GM18526 (cell line): ENCODE results near the gene SYF2.

Experiments
- POLR2A ChIP-seq: IDR thresholded peaks from 3 replicates; pipeline ENCODE4 v1.6.1; 2011; ENCODE audit not compliant: insufficient read length; ENCODE audit errors: extremely low read depth

SYF2 gene

DNA sequence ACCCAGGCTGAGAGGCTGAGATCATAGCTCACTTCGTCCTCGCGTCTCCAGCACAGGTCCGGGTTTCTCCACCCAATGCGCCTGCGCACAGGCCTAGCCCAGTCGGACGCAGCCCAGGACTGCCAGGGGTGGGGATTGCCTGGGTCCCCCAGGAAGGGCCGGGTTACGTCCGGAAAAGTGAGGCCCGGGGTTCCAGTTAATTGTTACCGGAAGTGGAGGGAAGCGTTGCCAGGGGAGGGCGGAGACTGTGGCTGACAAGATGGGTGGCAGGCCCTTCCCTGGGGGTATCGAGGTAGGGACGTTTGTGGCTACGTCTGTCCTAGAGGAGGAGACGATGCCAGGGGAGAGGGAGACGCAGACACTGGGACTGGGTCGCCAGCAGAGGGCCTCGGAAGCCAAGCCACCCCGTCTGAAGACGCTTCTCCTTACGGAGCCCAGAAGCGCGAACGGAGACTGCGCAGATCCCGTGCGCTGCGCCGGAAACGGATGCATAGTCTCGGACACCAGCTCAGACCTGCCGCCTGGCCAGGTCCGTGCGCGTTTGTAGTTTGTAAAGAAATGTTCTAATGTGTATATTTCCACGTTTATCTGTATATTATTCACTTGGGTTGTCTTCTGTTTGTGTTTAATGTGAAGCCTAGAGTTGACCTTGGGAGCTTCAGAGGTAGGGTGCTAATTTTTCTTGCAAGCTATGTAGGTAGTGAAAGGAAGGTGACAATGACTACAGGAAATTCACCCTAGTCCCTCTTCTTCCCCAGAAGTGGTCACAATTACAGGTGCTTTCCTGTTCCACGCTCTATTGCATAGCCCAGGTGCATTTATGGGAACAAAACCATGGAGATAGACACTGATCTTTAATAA is 7.6 kb upstream of the SYF2 start:
- TF ChIP-seq POLR2A: peak; percentile 65

DNA sequence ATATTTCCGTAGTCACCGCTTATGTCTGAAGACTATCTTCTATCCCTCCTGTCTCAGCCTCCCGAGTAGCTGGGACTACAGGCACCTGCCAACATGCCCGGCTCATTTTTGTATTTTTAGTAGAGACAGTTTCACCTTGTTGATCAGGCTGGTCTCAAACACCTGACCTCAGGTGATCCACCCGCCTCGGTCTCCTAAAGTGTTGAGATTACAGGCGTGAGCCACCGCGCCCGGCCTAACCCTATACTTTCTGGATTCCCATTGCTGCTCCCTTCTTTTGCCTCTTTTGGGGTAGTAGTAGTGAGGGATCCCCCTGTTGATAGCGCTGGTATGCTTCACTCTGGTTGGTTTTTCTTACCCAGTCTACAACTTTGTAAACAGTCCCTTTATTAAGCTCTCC is 5.7 kb upstream of the SYF2 start:
- TF ChIP-seq POLR2A: no peak

DNA sequence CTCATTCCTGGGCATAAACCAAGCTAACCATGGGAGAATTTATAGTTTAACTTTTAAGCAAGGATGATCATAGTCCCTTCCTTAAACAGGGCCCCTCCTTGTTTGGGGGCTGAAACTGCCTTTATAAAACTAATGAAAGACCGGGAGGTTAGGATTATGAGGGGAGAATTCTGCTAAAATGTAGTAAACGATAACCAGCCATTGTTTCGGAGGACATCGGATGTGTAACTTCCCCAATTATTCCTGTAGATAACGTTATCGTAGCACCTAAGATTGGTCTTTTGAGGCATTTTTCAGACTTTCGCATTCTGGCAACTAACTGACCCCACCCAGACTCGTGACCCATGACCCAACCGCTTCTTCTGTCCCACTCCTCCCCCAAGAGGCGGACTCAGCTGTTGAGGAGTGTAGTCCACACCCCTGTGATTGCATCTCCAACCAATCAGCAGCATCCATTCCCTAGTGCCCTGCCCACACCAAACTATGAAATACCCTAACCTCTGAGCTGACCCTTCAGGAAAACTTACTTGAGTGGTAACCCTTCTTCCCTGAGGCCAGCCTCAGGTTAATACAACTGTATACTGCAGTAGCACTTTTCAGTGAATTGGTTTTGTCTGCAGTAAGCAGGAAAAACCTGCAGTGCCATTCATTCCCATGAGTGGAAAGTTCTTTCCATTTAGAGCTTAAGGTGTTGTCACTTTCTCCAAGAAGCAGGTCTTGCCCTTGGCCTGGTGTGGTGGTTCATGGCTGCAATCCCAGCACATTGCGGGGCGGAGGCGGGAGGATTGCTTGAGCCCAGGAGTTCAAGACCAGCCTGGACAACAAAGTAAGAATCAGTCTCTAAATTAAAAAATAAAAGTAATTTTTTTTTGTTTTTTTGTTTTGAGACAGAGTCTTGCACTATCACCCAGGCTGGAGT is 823 bp upstream of the SYF2 start:
- peak; percentile 38 for TF ChIP-seq POLR2A

DNA sequence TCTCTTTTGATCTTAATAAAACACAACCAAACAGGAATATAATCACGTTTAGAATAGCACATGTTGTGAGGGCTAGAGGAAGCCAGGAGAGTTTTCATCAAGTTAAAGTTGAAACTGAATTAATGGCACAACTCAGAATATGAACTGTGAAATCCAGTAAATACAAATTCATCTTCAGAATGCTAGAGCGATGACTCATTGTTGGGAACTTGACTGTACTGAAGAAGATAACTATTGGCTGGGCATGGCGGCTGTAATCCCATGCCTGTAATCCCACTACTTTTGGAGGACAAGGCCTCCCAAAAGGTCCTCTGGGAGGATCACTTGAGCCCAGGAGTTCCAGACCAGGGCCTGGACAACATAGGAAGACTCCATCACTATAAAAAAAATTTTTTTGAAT is 8.8 kb downstream of the SYF2 start:
- TF ChIP-seq POLR2A: no peak

DNA sequence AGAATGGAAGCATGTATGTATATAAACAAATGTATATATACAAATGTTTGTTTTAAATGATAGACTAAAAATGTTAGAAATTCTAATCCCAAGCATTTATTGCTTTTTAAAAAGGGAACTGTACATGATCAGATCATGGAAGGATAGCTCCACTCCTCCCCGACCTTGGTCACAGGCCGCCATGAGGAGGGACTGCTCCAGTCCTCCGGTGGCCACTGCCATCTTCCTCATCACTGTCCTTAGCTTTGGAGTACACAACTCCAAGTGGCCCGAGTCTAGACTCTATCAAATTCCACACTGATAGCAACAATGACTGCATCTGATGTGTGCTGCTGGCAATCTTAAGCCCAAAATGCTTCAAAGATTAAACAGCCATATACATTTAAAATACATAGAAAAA is 9.7 kb downstream of the SYF2 start:
- no peak for TF ChIP-seq POLR2A

DNA sequence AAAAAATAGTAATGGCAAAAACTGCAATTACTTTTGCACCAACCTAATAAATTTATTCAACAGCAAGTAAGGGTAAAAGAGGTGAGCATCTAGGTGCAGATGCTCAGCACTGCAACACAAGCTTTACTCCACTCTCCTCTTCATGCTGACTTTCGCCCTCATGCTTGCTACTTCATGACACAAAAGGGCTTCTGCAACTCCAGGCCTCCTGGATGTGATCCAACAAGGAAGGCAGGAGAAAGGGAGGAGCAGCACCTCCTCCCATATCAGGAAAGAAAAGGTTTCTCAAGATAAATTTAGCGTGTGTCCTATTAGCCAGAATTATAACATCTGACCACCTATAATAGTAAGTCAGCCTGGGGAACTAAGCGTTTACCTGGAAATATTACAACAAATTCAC is 11.6 kb downstream of the SYF2 start:
- no peak for TF ChIP-seq POLR2A

DNA sequence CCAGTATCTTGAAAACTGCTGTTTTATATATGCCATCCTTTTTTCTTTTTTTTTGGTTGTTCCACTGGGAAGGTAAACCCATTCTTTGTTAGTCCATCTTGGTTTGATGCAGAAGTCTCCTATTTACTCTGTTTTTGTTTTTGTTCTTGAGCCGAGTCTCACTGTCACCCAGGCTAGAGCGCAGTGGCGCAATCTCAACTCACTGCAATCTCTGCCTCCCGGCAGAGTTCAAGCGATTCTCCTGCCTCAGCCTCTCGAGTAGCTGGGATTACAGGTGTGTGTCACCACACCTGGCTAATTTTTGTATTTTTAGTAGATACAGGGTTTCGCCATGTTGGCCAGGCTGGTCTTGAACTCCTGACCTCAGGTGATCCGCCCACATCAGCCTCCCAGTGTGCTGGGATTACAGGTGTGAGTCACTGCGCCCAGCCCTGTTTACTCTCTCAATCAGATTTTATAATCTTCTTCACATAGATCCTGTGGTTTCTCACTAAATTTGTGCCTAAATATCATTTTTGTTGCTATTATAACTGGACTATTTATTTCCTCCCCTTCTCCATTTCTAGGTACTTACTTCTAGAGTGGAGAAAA is 12.5 kb downstream of the SYF2 start:
- no peak for TF ChIP-seq POLR2A

DNA sequence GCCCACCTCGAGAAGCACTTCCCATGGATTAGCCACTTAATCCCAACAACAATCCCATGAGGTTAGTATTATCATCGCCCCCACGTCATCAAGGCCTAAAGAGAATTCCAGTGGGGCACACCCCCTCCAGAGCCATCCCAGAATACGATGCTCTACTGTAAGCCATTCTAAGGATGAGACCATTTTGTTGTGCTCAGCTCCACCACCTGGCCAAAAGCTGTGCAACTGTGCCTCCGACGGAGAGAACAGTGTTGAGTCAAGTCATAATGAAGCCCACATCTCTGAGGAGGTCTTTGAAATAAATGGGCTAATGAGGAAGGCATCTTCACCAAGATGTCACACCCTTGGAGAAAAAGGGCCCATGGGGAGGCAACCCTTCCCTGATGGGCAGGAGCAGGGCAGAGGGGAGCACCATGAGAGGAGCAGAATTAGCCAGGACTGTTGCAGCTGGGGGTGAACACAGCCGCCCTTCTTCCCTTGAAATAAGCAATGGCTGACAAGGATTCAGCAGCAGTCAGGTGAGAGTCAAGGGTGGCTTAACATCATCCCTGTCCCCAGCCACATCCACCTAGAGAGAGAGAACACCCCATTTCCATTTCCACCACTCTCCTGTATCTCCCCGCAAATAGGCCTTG is 14.6 kb downstream of the SYF2 start:
- TF ChIP-seq POLR2A: no peak

DNA sequence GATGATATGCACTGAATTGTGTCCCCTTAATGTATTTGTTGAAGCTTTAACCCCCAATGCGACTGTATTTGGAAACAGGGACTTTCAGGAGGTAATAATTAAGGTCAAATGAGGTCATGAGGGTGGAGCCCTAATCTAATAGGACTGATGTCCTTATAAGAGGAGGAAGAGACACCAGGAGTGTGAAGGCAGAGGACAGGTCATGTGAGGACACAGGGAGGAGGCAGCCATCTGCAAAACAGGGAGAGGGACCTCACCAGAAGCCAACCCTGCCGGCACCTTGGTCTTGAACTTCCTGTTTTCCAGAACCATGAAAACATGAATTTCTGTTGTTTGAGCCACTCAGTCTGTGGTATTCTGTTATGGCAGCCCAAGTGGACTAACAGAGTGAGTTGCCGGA is 15.3 kb downstream of the SYF2 start:
- TF ChIP-seq POLR2A: no peak

DNA sequence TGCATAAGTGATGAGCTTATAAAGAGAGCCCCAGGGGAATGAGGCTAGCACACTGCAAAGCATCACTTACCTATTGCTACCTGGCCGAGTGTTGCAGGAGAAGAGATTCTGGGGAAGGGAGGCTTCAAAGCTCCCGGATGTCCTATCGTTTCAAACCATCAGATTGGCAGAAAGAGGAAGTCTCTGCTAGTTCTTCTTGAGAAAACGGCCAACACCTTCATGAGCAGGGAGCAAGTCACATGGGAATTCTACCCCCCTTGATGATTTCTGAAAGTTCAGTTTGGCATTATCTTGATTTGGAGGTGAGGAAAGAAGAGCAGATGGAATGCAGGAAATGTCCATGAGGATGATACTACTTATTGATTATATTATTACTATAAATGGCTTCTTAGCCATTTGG is 16.2 kb downstream of the SYF2 start:
- TF ChIP-seq POLR2A: no peak

DNA sequence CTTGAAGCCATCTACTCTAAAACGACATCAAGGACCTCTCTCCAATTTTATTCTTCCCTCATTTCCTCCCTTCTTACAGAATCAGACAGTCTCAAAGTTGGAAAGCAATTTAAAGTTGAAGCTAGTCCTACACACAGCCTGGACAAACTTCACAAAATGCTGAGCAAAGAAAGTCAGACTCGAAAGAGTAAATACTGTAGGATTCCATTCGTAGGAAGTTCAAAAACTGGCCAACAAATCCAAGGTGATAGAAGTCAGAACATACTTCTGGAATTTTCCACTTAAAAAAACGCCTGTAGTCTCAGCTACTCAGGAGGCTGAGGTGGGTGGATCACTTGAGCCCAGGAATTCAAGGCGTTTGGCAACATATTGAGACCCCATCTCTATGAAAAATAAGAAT is 19.6 kb downstream of the SYF2 start:
- TF ChIP-seq POLR2A: no peak

DNA sequence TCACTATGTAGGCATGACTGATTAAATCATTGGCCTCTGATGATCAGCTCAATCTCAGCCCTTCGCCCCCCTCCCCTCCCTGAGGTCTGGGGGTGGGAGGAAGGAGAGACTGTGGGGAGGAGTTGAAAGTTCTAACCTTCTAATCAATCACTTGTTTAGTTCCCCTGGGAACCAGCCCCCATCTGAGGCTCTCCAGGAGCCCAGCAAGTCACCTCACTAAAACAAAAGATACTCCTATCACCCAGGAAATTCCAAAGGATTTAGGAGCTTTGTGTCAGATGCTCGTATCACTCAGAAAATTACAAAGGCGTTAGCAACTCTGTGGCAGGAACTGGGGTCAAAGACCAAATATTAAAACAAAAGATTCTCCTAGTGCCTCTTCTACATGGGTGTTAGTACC is 21.6 kb downstream of the SYF2 start:
- TF ChIP-seq POLR2A: no peak

DNA sequence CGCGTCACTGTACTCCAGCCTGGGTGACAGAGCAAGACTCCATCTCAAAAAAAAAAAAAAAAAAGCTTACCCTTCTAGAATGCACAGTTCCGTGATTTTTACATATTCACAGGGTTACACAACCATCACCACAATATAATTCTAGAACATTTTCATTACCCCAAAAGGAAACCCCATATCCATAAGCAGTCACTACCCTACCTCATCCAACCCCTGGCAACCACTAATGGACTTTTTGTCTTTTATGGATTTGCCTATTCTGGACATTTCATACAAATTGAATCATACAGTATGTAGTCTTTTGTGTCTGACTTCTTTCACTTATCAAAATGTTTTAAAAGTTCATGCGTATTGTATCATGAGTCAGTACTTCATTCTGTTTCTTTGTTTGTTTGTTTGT is 22.8 kb downstream of the SYF2 start:
- TF ChIP-seq POLR2A: no peak

DNA sequence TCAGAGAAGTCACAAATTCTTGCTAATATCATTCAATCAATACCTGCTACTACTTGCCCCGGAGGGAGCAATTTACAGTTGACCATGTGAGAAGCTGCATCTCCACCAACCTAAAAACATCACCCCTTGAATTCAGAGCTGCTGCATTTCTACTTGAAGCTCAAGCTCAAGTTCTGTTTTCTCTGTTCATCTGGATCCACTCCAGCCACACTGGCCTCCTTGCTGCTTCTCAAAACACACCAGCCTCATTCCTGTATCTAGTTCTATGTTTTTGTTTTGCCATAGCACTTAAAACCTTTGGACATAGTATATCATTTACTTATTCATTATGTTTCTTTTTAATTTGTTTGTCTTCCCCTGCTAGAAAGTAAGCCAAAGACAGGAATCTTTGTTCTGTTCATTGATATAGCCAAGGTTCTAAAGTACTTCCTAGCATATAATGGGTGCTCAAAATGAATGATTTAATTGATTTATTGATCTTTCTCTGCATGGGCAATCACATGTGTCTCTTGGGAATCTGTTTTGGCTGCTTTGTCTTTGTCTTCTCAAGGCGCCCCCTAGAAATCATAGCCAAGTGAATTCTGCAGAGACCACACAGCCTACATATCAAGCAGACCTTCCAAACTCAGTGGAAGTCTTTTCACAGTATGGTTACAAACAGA is 23.6 kb downstream of the SYF2 start:
- no peak for TF ChIP-seq POLR2A

DNA sequence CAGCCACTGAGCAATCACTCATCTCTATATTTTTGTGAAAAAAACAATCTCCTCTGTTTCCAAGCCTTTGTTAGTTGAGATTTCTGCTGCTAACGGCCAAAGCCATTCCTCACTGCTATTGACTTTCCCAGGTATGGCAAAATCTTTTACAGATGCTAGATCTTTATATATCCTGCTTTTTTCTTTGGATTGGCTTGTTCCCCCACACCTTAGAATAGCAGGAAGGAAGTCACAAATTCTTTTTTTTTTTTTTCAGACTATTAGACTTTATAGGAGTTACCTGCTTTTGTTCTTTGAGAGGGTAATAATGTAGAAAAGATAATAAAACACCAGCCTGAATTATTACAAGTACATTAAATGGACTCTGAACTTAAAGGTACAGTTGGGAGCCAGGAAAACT is 24.2 kb downstream of the SYF2 start:
- no peak for TF ChIP-seq POLR2A
